ENCODE results near the gene HNRNPH1. TPM values are rescaled to one million over a fixed set of nuclear protein-coding genes. Genes with fewer than 3 reads are reported as not detected.
"Not testable (repeated sequence)": the region's sequence is repeated elsewhere in the genome, so short reads cannot be mapped to it uniquely, and the experiment has no call there.

Gene HNRNPH1
- total and polyA plus RNA-seq, 4 donors: 102 to 583 (median 348) TPM

DNA sequence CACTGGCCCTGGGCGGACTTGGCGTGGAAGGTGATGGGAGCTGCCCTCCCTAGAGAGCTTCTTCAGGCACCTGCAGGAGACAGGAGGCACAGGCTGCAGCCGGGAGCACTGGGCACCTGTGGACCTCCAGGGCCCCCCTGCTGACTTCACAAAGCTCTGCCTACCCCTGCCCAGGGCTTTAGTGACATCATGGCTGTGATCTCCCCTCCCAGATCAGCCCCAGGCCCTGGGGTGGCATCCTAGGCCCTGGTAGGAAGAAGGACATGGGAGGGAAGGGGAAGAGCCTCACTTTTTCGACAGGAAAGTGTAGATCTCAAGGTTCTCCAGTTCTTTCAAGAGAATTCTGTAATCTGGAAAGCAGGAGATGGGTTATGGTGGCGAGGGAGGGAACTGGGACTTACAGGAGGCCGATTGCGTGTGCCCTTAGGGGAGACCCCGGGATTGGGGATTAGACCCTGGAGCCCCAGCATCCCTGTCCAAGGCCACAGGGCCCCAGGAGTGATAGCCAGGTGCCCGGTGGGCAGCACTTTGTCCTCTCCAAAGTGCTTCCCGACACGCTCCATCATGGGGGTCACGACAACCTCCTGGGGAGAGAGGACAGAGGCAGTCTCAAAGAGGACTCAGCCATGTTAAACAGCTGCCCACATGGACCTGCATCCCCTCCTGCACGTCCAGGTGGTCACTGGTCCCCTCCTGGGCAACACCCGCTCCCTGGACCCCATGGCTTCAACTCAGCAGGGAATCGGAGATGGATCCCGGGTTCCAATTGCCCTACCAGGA is 19.9 kb upstream of the HNRNPH1 start:
- not testable (repeated sequence) for H3K4me3 ChIP-seq (ENCODE audit: low read depth in 1 of 3, low read length in 3 of 3); H3K9ac ChIP-seq (ENCODE audit: low read depth in 1 of 2, low read length in 2 of 2); H3K27ac ChIP-seq (ENCODE audit: low read depth in 1 of 2, low read length in 2 of 2); H3K36me3 ChIP-seq (ENCODE audit: control insufficient read depth in 4 of 4, insufficient read depth in 3 of 4, low read depth in 1 of 4, low read length in 3 of 4); H3K4me1 ChIP-seq (ENCODE audit: control insufficient read depth in 4 of 4, insufficient read depth in 4 of 4, low read length in 3 of 4); DNase-seq (ENCODE audit: low spot score); H3K27me3 ChIP-seq (ENCODE audit: control insufficient read depth in 4 of 4, insufficient read depth in 4 of 4, low read length in 3 of 4); H3K9me3 ChIP-seq (ENCODE audit: control insufficient read depth in 4 of 4, low read length in 3 of 4)
- 86% methylated on average over 16 of the region's 16 CpGs for WGBS

DNA sequence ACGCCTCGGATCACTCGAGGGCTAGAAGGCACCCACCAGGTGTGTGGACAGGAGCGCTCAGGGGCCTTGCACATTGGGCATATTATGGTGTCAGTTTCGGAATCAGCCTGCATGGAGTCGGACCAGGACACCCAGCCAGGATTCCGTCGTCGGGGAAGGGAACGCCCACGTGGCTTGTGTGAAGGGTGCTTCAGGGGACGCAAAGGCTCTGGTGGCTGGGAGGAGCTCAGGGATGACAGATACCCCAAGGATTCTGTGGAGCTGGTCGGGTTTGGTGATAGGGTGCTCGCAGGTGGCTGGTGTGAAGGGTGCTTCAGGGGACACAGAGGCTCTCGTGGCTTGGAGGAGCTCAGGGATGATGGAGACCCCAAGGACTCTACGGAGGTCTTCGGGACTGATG is 19.2 kb upstream of the HNRNPH1 start:
- not testable (repeated sequence) for DNase-seq (ENCODE audit: low spot score)
- 89% methylated on average over 16 of the region's 17 CpGs for WGBS

DNA sequence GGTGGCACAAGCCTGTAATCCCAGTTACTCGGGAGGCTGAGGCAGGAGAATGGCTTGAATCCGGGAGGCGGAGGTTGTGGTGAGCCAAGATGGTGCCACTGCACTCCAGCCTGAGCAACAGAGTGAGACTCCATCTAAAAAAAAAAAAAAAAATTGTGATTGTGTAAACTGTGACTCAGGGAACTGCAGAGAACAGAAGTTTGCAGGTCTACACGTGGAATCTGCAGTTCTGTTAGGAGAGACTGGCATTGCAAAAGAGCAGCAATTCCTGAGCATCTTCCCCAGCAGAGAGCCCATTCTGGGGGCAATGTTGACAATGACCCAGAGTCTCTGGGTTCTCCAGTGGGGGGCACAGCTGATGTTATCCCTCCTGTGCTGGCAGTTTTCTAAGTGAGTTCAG is 18.3 kb upstream of the HNRNPH1 start:
- WGBS: no CpG with 5 or more reads among the region's 4 CpGs
- not testable (repeated sequence) for H3K27me3 ChIP-seq (ENCODE audit: control insufficient read depth in 4 of 4, insufficient read depth in 4 of 4, low read length in 3 of 4); H3K27ac ChIP-seq (ENCODE audit: low read depth in 1 of 2, low read length in 2 of 2); H3K4me1 ChIP-seq (ENCODE audit: control insufficient read depth in 4 of 4, insufficient read depth in 4 of 4, low read length in 3 of 4); H3K9me3 ChIP-seq (ENCODE audit: control insufficient read depth in 4 of 4, low read length in 3 of 4); H3K9ac ChIP-seq (ENCODE audit: low read depth in 1 of 2, low read length in 2 of 2); H3K36me3 ChIP-seq (ENCODE audit: control insufficient read depth in 4 of 4, insufficient read depth in 3 of 4, low read depth in 1 of 4, low read length in 3 of 4); H3K4me3 ChIP-seq (ENCODE audit: low read depth in 1 of 3, low read length in 3 of 3); DNase-seq (ENCODE audit: low spot score)

More for the DNA sequence above, 19.2 kb upstream of the HNRNPH1 start:
- not testable (repeated sequence) for H3K36me3 ChIP-seq (ENCODE audit: control insufficient read depth in 4 of 4, insufficient read depth in 3 of 4, low read depth in 1 of 4, low read length in 3 of 4); H3K27ac ChIP-seq (ENCODE audit: low read depth in 1 of 2, low read length in 2 of 2); H3K4me3 ChIP-seq (ENCODE audit: low read depth in 1 of 3, low read length in 3 of 3); H3K9me3 ChIP-seq (ENCODE audit: control insufficient read depth in 4 of 4, low read length in 3 of 4); H3K27me3 ChIP-seq (ENCODE audit: control insufficient read depth in 4 of 4, insufficient read depth in 4 of 4, low read length in 3 of 4); H3K9ac ChIP-seq (ENCODE audit: low read depth in 1 of 2, low read length in 2 of 2); H3K4me1 ChIP-seq (ENCODE audit: control insufficient read depth in 4 of 4, insufficient read depth in 4 of 4, low read length in 3 of 4)

DNA sequence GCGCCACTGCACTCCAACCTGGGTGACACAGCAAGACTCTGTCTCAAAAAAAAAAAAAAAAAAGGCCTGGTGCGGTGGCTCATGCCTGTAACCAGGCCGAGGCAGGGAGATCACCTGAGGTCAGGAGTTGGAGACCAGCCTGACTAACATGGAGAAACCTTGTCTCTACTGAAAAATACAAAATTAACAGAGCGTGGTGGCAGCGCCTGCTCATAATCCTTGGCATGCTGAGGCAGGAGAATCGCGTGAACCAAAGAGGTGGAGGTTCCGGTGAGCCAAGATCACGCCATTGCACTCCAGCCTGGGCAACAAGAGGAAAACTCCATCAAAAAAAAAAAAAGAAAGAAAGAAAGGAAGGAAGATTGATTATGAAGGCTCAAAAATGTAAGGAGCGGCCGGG is 15.8 kb upstream of the HNRNPH1 start:
- not testable (repeated sequence) for H3K27ac ChIP-seq (ENCODE audit: low read depth in 1 of 2, low read length in 2 of 2); DNase-seq (ENCODE audit: low spot score); H3K36me3 ChIP-seq (ENCODE audit: control insufficient read depth in 4 of 4, insufficient read depth in 3 of 4, low read depth in 1 of 4, low read length in 3 of 4); H3K9me3 ChIP-seq (ENCODE audit: control insufficient read depth in 4 of 4, low read length in 3 of 4); H3K4me1 ChIP-seq (ENCODE audit: control insufficient read depth in 4 of 4, insufficient read depth in 4 of 4, low read length in 3 of 4); H3K9ac ChIP-seq (ENCODE audit: low read depth in 1 of 2, low read length in 2 of 2); H3K4me3 ChIP-seq (ENCODE audit: low read depth in 1 of 3, low read length in 3 of 3); H3K27me3 ChIP-seq (ENCODE audit: control insufficient read depth in 4 of 4, insufficient read depth in 4 of 4, low read length in 3 of 4)
- WGBS: 95% methylated on average over 11 of the region's 11 CpGs

DNA sequence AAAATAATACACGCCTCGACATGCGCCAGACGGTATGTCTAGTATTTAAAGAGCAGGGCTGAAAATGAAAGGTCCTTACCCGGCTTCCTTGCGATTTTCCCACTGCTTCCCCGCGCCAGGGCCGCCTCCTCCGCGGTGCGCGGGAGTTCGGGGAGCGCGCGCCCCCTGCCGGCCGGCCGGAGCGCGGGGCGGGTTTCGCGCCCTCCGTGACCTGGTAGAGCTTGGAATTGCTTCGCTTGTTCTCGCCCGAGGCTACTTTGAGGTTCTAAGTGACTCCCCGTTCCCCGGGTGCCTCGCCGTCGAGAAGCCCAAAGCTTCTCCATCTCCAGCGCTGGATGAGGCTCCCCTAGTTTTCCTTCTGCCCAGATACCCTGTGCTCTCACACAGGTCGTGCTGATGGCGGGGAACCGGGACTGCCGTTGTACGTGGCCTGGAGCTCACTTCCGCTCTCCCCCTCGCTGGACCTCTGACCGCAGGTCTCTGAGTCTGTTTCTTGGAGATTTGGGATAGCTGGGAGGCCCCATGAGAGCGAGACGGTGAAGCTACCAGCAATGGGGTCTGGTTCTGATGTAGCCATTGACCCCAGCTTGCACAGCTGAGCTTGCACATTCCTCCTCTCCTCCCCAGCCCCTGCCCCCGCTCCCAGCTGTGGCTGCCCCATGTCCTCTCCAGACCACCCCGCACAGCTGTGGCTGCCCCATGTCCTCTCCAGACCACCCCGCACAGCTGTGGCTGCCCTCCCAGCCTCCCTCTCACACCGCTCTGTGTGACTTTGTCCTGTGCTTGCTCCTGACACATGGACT is 11.1 kb upstream of the HNRNPH1 start:
- not testable (repeated sequence) for H3K9ac ChIP-seq (ENCODE audit: low read depth in 1 of 2, low read length in 2 of 2); H3K9me3 ChIP-seq (ENCODE audit: control insufficient read depth in 4 of 4, low read length in 3 of 4); H3K36me3 ChIP-seq (ENCODE audit: control insufficient read depth in 4 of 4, insufficient read depth in 3 of 4, low read depth in 1 of 4, low read length in 3 of 4); H3K4me3 ChIP-seq (ENCODE audit: low read depth in 1 of 3, low read length in 3 of 3); H3K27ac ChIP-seq (ENCODE audit: low read depth in 1 of 2, low read length in 2 of 2); H3K27me3 ChIP-seq (ENCODE audit: control insufficient read depth in 4 of 4, insufficient read depth in 4 of 4, low read length in 3 of 4); H3K4me1 ChIP-seq (ENCODE audit: control insufficient read depth in 4 of 4, insufficient read depth in 4 of 4, low read length in 3 of 4); DNase-seq (ENCODE audit: low spot score)
- 1% methylated on average over 9 of the region's 49 CpGs for WGBS

DNA sequence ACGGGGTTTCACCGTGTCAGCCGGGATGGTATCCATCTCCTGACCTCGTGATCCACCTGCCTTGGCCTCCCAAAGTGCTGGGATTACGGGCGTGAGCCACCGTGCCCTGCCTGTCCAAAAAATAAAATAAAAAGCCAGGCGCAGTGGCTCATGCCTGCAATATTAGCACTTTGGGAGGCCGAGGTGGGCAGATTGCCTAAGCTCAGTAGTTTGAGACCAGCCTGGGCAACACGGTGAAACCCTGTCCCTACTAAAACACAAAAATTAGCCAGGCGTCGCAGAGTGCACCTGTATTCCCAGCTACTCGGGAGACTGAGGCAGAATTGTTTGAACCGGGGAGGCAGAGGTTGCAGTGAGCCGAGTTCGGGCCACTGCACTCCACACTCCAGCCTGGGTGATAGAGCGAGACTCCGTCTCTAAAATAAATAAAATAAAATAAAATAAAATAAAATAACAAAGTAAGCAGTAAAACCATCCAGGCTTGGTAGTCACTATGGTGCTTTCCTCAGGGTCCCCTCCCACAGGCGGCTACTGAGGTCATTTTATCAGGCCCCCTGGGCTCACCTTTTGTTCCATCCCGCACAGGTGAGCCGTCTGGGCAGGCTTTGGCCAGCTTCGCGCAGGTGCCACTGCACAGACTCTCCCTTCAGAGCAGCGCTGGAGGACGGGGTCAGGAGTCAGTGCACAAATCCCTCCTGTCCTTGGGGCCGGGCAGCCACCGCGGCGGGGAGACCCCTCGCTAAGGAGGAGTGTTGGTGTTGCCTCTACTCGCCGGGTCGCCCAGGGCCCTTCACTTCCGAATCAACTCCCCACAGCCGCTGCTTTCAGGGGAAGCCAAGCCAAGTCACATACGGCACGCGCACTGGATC is 10.3 kb upstream of the HNRNPH1 start:
- not testable (repeated sequence) for H3K9ac ChIP-seq (ENCODE audit: low read depth in 1 of 2, low read length in 2 of 2); DNase-seq (ENCODE audit: low spot score); H3K36me3 ChIP-seq (ENCODE audit: control insufficient read depth in 4 of 4, insufficient read depth in 3 of 4, low read depth in 1 of 4, low read length in 3 of 4); H3K4me1 ChIP-seq (ENCODE audit: control insufficient read depth in 4 of 4, insufficient read depth in 4 of 4, low read length in 3 of 4); H3K27me3 ChIP-seq (ENCODE audit: control insufficient read depth in 4 of 4, insufficient read depth in 4 of 4, low read length in 3 of 4); H3K9me3 ChIP-seq (ENCODE audit: control insufficient read depth in 4 of 4, low read length in 3 of 4); H3K27ac ChIP-seq (ENCODE audit: low read depth in 1 of 2, low read length in 2 of 2)
- WGBS: 65% methylated on average over 19 of the region's 38 CpGs
- H3K4me3 ChIP-seq (ENCODE audit: low read depth in 1 of 3, low read length in 3 of 3): peak overlapping the region in 1 of 3 donors; percentile 20

All from liver (tissue), 9 donors.